Mesenchymal stem cell (in vitro differentiated cells and primary cell): ENCODE data around the gene FBXO3.

ENCODE experiments used
- DNase-seq: peaks from one replicate; pipeline ENCODE4 v3.0.0-alpha.2; 2013
- H2AFZ ChIP-seq: one replicate; pipeline ENCODE4 v1.6.1; 2013; ENCODE audit warnings: low read depth, mild to moderate bottlenecking, control low read depth, inconsistent platforms, low read length, moderate library complexity
- H2AK5ac ChIP-seq: 2 replicates; pipeline ENCODE4 v1.6.1; 2013; ENCODE audit warnings: low read length, moderate library complexity, mild to moderate bottlenecking, inconsistent platforms; ENCODE audit not compliant: severe bottlenecking
- H2BK120ac ChIP-seq: one replicate; pipeline ENCODE4 v1.6.1; 2013; ENCODE audit warnings: low read depth, mild to moderate bottlenecking, inconsistent platforms, low read length, moderate library complexity
- H2BK12ac ChIP-seq, 2 experiments: one replicate each; pipeline ENCODE4 v1.6.1; 2013; ENCODE audit warnings: inconsistent platforms in 2 of 2, low read length in 2 of 2, mild to moderate bottlenecking in 2 of 2, moderate library complexity in 2 of 2, control low read depth in 1 of 2
- H2BK15ac ChIP-seq: one replicate; pipeline ENCODE4 v1.6.1; 2013; ENCODE audit warnings: mild to moderate bottlenecking, low read depth, inconsistent platforms; ENCODE audit not compliant: poor library complexity, severe bottlenecking
- H2BK5ac ChIP-seq: 2 replicates; pipeline ENCODE4 v1.6.1; 2013; ENCODE audit warnings: low read depth, mild to moderate bottlenecking, low read length, control low read depth, inconsistent platforms; ENCODE audit not compliant: poor library complexity, severe bottlenecking
- H3K14ac ChIP-seq, 2 experiments: one replicate each; pipeline ENCODE4 v1.6.1; 2013; ENCODE audit warnings: inconsistent platforms in 2 of 2, low read length in 2 of 2, control low read depth in 1 of 2, mild to moderate bottlenecking in 1 of 2, moderate library complexity in 1 of 2
- H3K18ac ChIP-seq, 2 experiments: one replicate each; pipeline ENCODE4 v1.6.1; 2013; ENCODE audit warnings: inconsistent platforms in 2 of 2, low read length in 2 of 2, control low read depth in 1 of 2, low read depth in 1 of 2, mild to moderate bottlenecking in 1 of 2
- H3K23ac ChIP-seq, 2 experiments: one replicate each; pipeline ENCODE4 v1.6.1; 2013; ENCODE audit warnings: inconsistent platforms in 2 of 2, low read length in 2 of 2, mild to moderate bottlenecking in 2 of 2, moderate library complexity in 2 of 2, control low read depth in 1 of 2
- H3K27ac ChIP-seq: 2 replicates; pipeline ENCODE4 v1.5.1; 2013; ENCODE audit warnings: mild to moderate bottlenecking, moderate library complexity, low read length, control low read depth, inconsistent platforms; ENCODE audit not compliant: poor library complexity, severe bottlenecking
- H3K27me3 ChIP-seq, 2 experiments: 2 replicates each; pipeline versions ENCODE4 v1.6.1 to v1.7.0; 2013; ENCODE audit warnings: low read length in 2 of 2, mild to moderate bottlenecking in 2 of 2, moderate library complexity in 2 of 2, control low read depth in 1 of 2, inconsistent platforms in 1 of 2; ENCODE audit not compliant: control insufficient read depth in 1 of 2, insufficient read depth in 1 of 2
- H3K36me3 ChIP-seq, 2 experiments: 2 replicates each; pipeline versions ENCODE4 v1.6.1 to v1.7.0; 2013; ENCODE audit warnings: low read length in 2 of 2, control low read depth in 1 of 2, inconsistent platforms in 1 of 2, low read depth in 1 of 2, mild to moderate bottlenecking in 1 of 2; ENCODE audit not compliant: insufficient read depth in 2 of 2, control insufficient read depth in 1 of 2
- H3K4ac ChIP-seq, 2 experiments: one replicate each; pipeline ENCODE4 v1.6.1; 2013; ENCODE audit warnings: inconsistent platforms in 2 of 2, low read length in 2 of 2, mild to moderate bottlenecking in 2 of 2, moderate library complexity in 2 of 2, control low read depth in 1 of 2, low read depth in 1 of 2
- H3K4me1 ChIP-seq: 2 replicates; pipeline ENCODE4 v1.6.1; 2013; ENCODE audit warnings: low read depth, low read length, control low read depth; ENCODE audit not compliant: control insufficient read depth, insufficient read depth
- H3K4me2 ChIP-seq: 2 replicates; pipeline ENCODE4 v1.6.1; 2013; ENCODE audit warnings: low read length, mild to moderate bottlenecking, inconsistent platforms; ENCODE audit not compliant: poor library complexity, severe bottlenecking
- H3K4me3 ChIP-seq, 2 experiments: 2 replicates each; pipeline versions ENCODE4 v1.5.1 to v1.7.0; 2013; ENCODE audit warnings: low read length in 2 of 2, mild to moderate bottlenecking in 2 of 2, control low read depth in 1 of 2, low read depth in 1 of 2; ENCODE audit not compliant: insufficient read depth in 1 of 2
- H3K79me1 ChIP-seq: replicated peaks from 2 replicates; pipeline ENCODE4 v1.6.1; 2013; ENCODE audit warnings: mild to moderate bottlenecking, control low read depth, low read length, inconsistent platforms; ENCODE audit not compliant: poor library complexity, severe bottlenecking
- H3K9ac ChIP-seq: 2 replicates; pipeline ENCODE4 v1.7.0; 2013; ENCODE audit warnings: mild to moderate bottlenecking, low read length, moderate library complexity
- H3K9me3 ChIP-seq: 2 replicates; pipeline ENCODE4 v1.7.0; 2013; ENCODE audit warnings: mild to moderate bottlenecking, low read length; ENCODE audit not compliant: control insufficient read depth
- H4K8ac ChIP-seq: one replicate; pipeline ENCODE4 v1.6.1; 2013; ENCODE audit warnings: inconsistent platforms, mild to moderate bottlenecking, low read length, moderate library complexity
- H4K91ac ChIP-seq: one replicate; pipeline ENCODE4 v1.6.1; 2013; ENCODE audit warnings: mild to moderate bottlenecking, low read length, inconsistent platforms
- WGBS: methylation state at CpG from one replicate; pipeline ENCODE4 v1.1.7; 2013; ENCODE audit warnings: mixed read lengths; 5-methylcytosine and 5-hydroxymethylcytosine counted together

Gene FBXO3

GRCh38 chr11:33785609-33786008 lies 11.3 kb upstream of the FBXO3 start:
- H2AFZ ChIP-seq = no peak overlapping the region

GRCh38 chr11:33779849-33780528 lies 5.7 kb upstream of the FBXO3 start:
- Histone ChIP-seq H3K23ac (no peak overlapping the region), H3K79me1 (peaks cover 2% of the 10 kb centered on the region), H3K9ac (peak overlapping the region; percentile 28), H3K4me3 (no peak overlapping the region), H3K4ac (no peak overlapping the region), H2BK120ac (no peak overlapping the region), H3K14ac (no peak overlapping the region), H4K8ac (no peak overlapping the region), H3K9me3 (no peaks in the 10 kb centered on the region), H3K27ac (peak overlapping the region; percentile 66), H3K36me3 (no peaks in the 10 kb centered on the region), H2BK12ac (peak overlapping the region in 1 of 2 experiments; percentile 63), H3K4me2 (peak overlapping the region; percentile 26), H4K91ac (peak overlapping the region; percentile 86), H3K4me1 (peaks cover 19% of the 10 kb centered on the region), H2BK5ac (no peak overlapping the region), H3K27me3 (peaks cover 0 to 10% of the 10 kb centered on the region in 2 experiments), H2AK5ac (no peak overlapping the region), H2AFZ (no peak overlapping the region), H2BK15ac (no peak overlapping the region), H3K18ac (peak overlapping the region in 1 of 2 experiments; percentile 70)
- peak; percentile 70 for DNase-seq
- 31% methylated on average over 7 of the region's 7 CpGs for WGBS

More at GRCh38 chr11:33785609-33786008, 11.3 kb upstream of the FBXO3 start:
- no peak overlapping the region for H3K23ac ChIP-seq
- no peak overlapping the region for H3K9ac ChIP-seq
- no peak overlapping the region for H2AK5ac ChIP-seq
- H4K8ac ChIP-seq = no peak overlapping the region
- no peak overlapping the region for H4K91ac ChIP-seq
- no peak overlapping the region for H2BK5ac ChIP-seq
- H2BK12ac ChIP-seq = no peak overlapping the region
- no peak overlapping the region for H2BK120ac ChIP-seq
- peaks cover 0 to 11% of the 10 kb centered on the region in 2 experiments for H3K27me3 ChIP-seq
- 89% methylated on average over 1 of the region's 3 CpGs for WGBS
- H3K4me2 ChIP-seq = no peak overlapping the region
- H3K14ac ChIP-seq = no peak overlapping the region
- no peak overlapping the region for H3K27ac ChIP-seq
- no peak overlapping the region for H2BK15ac ChIP-seq
- H3K36me3 ChIP-seq = no peaks in the 10 kb centered on the region
- H3K4me3 ChIP-seq = no peak overlapping the region
- H3K9me3 ChIP-seq = no peaks in the 10 kb centered on the region
- no peaks in the 10 kb centered on the region for H3K79me1 ChIP-seq
- no peak overlapping the region for H3K18ac ChIP-seq
- DNase-seq = no peak
- H3K4me1 ChIP-seq = no peaks in the 10 kb centered on the region
- H3K4ac ChIP-seq = no peak overlapping the region

GRCh38 chr11:33778675-33779074 lies 4.4 kb upstream of the FBXO3 start:
- H3K27ac ChIP-seq = no peak overlapping the region
- H3K4me1 ChIP-seq = peaks cover 19% of the 10 kb centered on the region
- peak overlapping the region; percentile 11 for H3K4me2 ChIP-seq
- H4K91ac ChIP-seq = no peak overlapping the region
- peak overlapping the region; percentile 3 for H2AK5ac ChIP-seq
- no peak overlapping the region for H2BK120ac ChIP-seq
- no peaks in the 10 kb centered on the region for H3K36me3 ChIP-seq
- H3K18ac ChIP-seq = no peak overlapping the region
- no peak overlapping the region for H3K4ac ChIP-seq
- peaks cover 0 to 3% of the 10 kb centered on the region in 2 experiments for H3K27me3 ChIP-seq
- H3K79me1 ChIP-seq = peaks cover 5% of the 10 kb centered on the region
- no peak overlapping the region for H3K14ac ChIP-seq
- 21% methylated on average over 5 of the region's 5 CpGs for WGBS
- H2BK12ac ChIP-seq = no peak overlapping the region
- DNase-seq = peak; percentile 53
- no peak overlapping the region for H2BK15ac ChIP-seq
- no peak overlapping the region for H3K9ac ChIP-seq
- H2AFZ ChIP-seq = no peak overlapping the region
- no peak overlapping the region for H2BK5ac ChIP-seq
- H4K8ac ChIP-seq = peak overlapping the region; percentile 55
- no peaks in the 10 kb centered on the region for H3K9me3 ChIP-seq
- no peak overlapping the region for H3K4me3 ChIP-seq
- no peak overlapping the region for H3K23ac ChIP-seq

GRCh38 chr11:33777906-33778305 lies 3.6 kb upstream of the FBXO3 start:
- H4K91ac ChIP-seq = no peak overlapping the region
- H3K4me1 ChIP-seq = peaks cover 20% of the 10 kb centered on the region
- no peak overlapping the region for H2BK5ac ChIP-seq
- H4K8ac ChIP-seq = no peak overlapping the region
- H2AK5ac ChIP-seq = peak overlapping the region; percentile 26
- 87% methylated on average over 7 of the region's 9 CpGs for WGBS
- peaks cover 9% of the 10 kb centered on the region for H3K79me1 ChIP-seq
- no peak overlapping the region for H3K4ac ChIP-seq
- H2BK12ac ChIP-seq = no peak overlapping the region
- no peak overlapping the region for H2BK120ac ChIP-seq
- no peaks in the 10 kb centered on the region for H3K9me3 ChIP-seq
- no peak overlapping the region for H3K27ac ChIP-seq
- no peak overlapping the region for H3K9ac ChIP-seq
- H3K27me3 ChIP-seq = peaks cover 0 to 3% of the 10 kb centered on the region in 2 experiments
- no peak for DNase-seq
- H2BK15ac ChIP-seq = no peak overlapping the region
- H3K14ac ChIP-seq = no peak overlapping the region
- peak overlapping the region in 1 of 2 experiments; percentile 51 for H3K23ac ChIP-seq
- no peak overlapping the region for H3K4me2 ChIP-seq
- H3K4me3 ChIP-seq = no peak overlapping the region
- no peaks in the 10 kb centered on the region for H3K36me3 ChIP-seq
- H2AFZ ChIP-seq = no peak overlapping the region
- H3K18ac ChIP-seq = no peak overlapping the region
